HG03045 (cell line): ENCODE measurements around the gene NEK4.
"Not testable (repeated sequence)": the region's sequence is repeated elsewhere in the genome, so short reads cannot be mapped to it uniquely, and the experiment has no call there.

Experiments used
- ATAC-seq: cut with Tn5 transposase; IDR thresholded peaks from one replicate; pipeline ENCODE4 v1.9.1; 2021; ENCODE audit warnings: mild to moderate bottlenecking, moderate library complexity; ENCODE audit not compliant: unreplicated experiment

Gene NEK4

DNA sequence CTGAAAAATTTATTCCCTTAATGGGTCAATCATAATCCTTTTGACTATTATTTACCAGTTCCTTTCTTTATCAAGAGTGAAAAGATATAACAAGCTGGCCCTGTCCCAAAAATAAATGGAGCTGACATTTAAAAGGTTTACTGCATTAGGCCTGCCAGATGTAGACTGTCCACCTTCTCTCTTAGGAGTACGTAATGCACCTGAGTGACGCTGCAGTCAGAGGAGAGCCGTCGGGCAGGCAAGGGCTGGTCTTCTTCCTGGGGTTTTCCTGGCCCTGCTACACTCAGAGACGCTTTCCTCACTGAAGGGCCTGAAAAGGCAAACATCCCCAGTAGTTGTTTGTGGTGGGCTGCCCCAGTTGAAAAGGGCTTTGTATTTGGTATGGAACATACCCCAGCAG, 27.6 kb downstream of the NEK4 start:
- ATAC-seq, result no peak

DNA sequence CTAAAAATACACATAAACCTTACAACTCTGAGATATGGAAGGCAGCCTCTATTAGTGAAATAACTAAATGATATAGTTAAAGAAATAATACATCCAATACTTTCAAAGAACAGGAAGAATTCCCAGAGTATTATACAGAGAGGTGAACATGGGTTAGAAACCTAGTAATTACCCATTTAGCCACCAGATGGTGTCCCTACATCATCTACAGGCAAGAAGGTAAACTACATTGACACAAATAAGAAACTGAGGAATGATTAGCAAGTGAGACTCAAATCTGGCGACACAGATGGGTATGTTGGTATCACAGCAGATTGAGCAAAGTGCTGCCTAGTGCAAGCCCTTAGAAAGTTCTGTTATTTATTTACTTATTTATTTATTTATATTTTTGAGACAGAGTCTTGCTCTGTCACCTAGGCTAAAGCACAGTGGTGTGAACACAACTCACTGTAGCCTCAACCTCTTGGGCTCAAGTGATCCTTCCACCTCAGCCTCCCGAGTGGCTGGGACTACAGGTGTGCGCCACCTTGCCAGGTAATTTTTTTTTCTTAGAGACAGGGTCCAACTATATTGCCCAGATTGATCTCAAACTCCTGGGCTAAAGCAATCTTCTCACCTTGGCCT, 28.2 kb downstream of the NEK4 start:
- no peak for ATAC-seq

GRCh38 chr3:52739730-52740129, 31.0 kb downstream of the NEK4 start:
- no peak for ATAC-seq

GRCh38 chr3:52733256-52733891, 37.4 kb downstream of the NEK4 start:
- ATAC-seq, result no peak

DNA sequence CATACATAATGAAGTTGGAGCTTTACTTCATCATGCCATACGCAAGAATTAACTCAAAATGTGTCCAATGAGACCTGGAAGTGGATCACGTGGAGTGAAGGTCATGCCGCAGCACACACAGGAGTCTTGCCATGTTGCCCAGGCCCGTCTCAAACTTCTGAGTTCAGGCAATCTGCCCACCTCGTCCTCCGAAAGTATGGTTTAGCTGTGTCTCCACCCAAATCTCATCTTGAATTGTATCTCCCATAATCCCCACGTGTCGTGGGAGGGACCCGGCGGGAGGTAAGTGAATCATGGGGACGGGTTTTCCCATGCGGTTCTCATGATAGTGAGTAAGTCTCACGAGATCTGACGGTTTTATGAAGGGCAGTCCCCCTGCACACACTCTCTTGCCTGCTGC, 39.1 kb downstream of the NEK4 start:
- ATAC-seq, result no peak

- no peak for ATAC-seq
Observed at GRCh38 chr3:52730681-52731080, 40.1 kb downstream of the NEK4 start.

DNA sequence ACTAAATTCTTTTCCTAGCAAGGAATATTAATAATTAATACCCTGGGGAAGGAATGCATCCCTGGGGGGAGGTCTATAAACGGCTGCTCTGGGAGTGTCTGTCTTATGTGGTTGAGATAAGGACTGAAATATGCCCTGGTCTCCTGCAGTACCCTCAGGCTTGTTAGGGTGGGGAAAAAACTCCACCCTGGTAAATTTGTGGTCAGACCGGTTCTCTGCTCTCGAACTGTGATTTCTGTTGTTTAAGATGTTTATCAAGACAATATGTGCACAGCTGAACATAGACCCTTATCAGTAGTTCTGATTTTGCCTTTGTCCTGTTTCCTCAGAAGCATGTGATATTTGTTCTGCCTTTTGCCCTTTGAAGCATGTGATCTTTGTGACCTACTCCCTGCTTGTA, 42.0 kb downstream of the NEK4 start:
- not testable (repeated sequence) for ATAC-seq

GRCh38 chr3:52724511-52724910, 46.2 kb downstream of the NEK4 start:
- no peak for ATAC-seq

DNA sequence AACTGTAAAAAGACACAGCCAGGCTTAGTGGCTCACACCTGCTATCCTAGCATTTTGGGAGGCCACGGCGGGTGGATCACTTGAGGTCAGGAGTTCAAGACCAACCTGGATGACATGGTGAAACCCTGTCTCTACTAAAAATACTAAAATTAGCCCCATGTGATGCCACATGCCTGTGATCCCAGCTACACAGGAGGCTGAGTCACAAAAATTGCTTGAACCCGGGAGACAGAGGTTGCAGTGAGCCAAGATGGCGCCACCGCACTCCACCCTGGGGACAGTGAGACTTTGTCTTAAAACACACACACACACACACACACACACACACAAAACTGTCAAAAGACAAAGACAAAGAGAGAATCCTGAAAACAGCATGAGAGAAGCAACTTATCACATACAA, 46.8 kb downstream of the NEK4 start:
- no peak for ATAC-seq

GRCh38 chr3:52722491-52722890, 48.2 kb downstream of the NEK4 start:
- no peak for ATAC-seq

- ATAC-seq, result no peak
Observed at GRCh38 chr3:52721730-52722008, 49.1 kb downstream of the NEK4 start.

- ATAC-seq, result no peak
Observed at GRCh38 chr3:52721002-52721729, 49.6 kb downstream of the NEK4 start.

DNA sequence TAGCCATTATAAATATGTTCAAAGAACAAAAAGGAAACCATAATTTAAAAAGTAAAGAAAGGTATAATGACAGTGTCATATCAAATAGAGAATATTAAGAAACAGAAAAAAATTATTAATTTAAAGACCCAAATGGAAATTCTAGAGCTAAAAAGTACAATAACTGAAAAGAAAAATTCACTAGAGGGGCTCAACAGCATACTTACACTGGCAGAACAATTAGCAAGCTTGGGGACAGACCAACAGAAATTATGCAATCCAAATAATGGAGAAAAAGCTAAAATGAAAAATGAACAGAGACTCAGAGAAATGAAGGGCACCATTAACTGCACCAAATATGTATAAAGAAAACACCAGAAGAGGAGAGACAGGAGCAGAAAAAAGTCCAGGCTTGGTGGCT, 51.1 kb downstream of the NEK4 start:
- ATAC-seq, result no peak

DNA sequence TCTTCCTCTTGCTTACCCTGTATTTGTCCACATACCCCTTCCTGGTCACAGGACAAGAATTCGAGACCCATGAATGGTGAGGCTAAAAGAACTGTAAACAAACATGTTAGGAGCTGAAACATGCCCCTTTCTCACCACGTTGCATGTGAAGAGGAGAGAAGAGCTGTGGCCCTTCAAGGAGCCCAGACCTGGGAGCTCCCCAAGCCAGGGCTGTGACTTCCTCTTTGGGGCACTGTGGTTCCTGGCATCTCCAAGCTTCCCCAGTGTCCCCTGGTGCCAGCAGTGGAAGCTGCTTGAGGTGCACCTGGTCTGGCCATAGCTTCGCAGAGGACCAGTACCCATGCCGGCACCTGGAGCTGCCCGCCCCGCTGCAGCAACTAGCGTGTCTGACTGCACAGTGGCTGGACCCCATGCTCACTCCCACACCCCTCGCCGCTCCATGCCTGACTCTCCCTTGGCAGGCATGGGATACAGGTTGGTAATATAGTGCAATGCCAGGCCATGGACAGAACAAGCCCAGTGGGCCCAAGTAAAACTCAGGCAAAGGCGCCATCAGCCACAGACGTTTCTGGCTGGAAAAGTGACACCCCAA, 54.9 kb downstream of the NEK4 start:
- ATAC-seq, result no peak

DNA sequence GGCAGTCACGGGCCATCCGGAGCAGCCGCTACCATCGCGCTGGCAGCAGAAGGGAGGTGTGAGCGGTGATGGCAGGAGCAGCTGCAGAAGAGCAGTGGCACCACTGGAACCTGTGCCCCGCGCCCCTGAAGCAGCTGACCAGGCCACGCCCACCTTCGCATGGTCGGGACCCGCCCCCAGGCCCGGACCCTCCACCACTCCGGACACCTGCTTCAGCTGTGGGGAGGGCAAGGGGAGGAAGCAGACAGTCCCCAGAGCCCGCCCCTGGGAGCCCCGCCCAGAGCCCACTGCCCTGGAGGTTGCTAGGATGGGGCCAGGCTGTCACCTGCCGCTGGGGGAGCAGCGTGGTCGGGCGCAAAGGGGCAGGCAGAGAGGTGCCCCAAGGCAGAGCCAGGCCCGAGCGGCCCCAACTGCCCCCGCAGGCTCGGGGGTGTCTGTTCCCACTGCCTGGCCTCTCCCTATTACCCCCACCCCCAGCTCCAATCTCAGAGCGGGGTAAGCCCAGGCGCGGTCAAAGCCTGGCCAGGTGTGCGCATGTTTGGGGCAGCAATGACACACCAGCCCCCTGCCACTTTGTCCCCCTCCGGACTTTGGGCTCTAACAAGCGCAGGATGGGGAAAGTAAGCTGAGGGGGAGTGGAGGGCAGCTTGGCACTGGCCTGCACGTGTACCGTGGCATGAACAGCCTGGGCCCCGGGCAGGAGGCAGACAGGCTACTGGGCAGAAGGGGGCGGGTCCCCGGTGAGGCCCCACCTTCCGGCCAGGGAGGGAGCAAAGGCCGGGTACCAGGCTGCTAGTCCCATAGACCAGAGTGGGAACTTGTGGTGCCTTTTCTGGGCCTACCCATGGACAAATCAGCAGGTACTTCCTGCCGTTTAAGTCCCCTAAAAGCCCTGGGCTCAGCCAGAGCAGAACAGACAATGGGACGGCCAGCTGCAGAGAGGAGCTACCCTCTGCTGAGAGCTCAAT, 56.1 kb downstream of the NEK4 start:
- ATAC-seq, result no peak

DNA sequence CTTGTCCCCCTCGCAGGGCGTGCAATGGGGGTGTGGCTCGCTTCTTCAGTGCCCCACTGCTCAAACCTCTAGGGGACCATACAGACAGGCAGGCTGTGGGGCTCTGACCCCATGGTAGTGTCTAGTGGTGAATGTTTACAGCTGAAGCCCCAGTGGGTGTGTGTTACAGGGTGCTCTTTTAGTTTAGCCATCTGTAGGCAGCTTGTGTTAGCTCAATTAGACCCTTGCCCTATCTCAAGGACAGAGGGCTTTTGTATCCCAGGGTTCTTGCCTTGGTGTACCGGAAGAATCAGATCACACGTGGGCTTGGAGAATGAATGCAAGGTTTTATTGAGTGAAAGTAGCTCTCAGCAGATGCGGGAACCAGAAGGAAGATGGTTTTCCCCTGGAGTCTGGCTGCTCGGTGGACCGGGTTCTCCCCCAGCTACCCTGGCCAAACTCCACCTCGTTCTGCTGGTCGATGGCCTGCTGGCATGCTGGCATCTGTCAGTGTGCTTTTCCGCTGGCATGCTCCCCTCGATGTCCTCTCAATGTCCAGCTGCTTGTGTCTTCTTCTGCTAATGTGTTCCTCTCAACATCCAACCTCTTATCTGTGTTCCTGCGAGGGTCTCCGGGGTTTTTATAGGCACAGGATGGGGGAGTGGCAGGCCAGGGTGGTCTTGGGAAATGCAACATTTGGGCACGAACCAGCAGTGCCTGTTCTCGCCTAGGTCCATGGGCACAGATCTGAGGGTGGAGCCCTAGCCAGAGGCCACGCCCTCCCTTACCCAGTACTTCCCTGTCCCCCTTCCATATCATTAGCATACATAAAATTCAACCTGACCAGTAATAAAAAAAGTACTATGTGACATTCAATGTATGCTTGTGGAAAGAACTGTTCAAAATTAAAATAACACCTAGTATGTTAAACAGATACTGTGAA, 58.2 kb downstream of the NEK4 start:
- no peak for ATAC-seq

DNA sequence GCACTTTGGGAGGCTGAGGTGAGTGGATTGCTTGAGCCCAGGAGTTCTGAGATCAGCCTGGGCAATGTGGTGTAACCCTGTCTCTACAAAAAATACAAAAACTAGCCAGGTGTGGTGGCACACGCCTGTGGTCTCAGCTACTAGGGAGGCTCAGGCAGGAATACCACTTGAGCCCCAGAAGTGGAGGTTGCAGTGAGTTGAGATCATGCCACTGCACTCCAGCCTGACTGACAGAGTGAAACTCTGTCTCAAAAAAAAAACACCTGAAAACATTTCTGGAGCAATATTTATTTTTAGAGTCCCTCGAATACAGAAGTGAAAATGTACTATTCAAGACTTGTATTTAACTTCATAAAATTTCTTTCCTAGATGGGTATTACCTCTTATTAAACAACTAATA, 60.2 kb downstream of the NEK4 start:
- ATAC-seq, result no peak

DNA sequence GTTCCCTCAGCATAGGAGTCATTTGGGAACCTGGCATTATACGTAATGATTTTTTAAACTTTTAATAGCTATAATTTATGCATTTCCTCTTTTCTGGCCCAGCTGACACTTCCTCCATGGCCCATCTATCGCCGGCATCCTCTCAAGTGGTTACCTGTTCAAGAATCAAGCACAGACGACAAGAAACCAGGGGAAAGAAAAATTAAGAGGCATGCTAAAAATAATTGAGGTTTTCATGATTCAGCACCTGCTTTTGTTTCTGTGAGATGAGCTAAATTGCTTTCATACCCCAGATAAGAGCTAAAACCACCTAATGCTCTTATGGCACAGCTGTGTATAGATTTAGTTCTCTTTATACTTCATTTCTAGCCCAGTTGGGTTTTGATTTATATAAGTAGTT, 63.2 kb downstream of the NEK4 start:
- ATAC-seq, result no peak

DNA sequence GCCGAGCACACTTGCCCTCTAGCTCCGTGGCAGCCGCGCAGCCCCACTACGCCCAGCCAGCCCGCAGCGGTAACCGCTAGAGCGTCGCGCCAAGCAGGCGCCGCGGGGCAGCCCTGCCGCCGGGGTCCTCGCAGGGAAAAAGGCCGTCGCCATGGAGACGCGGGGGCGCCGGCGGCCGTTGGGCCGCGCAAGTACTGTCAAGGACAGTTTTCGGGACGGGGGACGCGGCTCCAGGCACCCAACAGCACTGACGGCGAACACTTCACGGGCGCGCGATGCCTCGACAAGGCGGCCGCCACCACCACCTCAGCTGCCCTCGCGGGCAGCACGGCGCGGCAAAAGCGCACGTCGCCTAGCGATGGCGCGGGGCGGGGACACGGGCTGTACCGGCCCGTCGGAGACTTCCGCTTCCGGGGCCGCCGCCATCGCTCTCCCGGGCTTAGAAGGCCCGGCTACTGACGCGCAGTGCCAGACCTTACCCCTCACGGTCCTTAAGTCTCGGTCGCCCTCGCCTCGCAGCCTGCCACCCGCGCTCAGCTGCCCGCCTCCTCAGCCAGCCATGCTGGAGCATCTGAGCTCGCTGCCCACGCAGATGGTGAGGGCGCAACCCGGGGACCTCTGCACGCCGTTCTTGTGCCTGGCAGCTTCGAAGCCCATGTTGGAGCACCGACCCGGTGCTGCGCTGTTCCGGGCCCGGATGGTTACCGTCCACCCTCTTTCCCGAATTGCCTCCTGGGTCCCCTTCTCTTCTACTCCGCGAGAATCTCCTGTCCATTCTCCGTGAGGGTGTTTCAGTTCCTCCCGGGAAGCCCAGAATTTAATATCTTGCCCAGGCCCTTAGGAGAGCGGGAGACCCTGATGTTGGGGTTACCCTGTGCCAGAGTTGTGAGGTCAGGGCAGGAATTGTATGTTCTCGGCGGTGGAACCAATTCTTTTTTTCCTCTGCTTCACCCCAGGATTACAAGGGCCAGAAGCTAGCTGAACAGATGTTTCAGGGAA, 64.8 kb downstream of the NEK4 start, which contains the start of the genes GLT8D1 and SPCS1:
GLT8D1 (minus strand) TSS at position 104 of the 999 bp plus-strand sequence. CDS start 5,331 bp downstream, outside the sequence.
SPCS1 (plus strand) TSS at position 419 of the 999 bp plus-strand sequence; CDS start at position 560, 141 bp downstream.
- peak; percentile 77 for ATAC-seq
